CD4-positive, alpha-beta memory T cell (primary cell): ENCODE data around the gene WDR81. TPM values are rescaled to one million over a fixed set of nuclear protein-coding genes. Genes with fewer than 3 reads are reported as not detected.
"Not testable (repeated sequence)": the region's sequence is repeated elsewhere in the genome, so short reads cannot be mapped to it uniquely, and the experiment has no call there.

Experiments used
- CTCF ChIA-PET: fragments of 350-600 bp; sonication (Branson Sonifier 250); formaldehyde crosslinking; loops from one replicate; lab custom pipeline; 2021; ENCODE audit warnings: inconsistent platforms; ENCODE audit not compliant: partially characterized antibody; lab: Charles Lee
- POLR2A ChIA-PET: fragments of 350-600 bp; sonication (Branson Sonifier 250); formaldehyde crosslinking; loops from one replicate; lab custom pipeline; 2021; ENCODE audit not compliant: partially characterized antibody; lab: Charles Lee
- DNase-seq, 5 donors: peaks; one replicate each; pipeline versions ENCODE4 v3.0.0 to v3.0.0-alpha.2; 2020 to 2022; ENCODE audit warnings: mixed read lengths in 1 of 5
- H3K27ac ChIP-seq: one replicate; pipeline ENCODE4 v1.7.0; 2013; ENCODE audit warnings: low read depth, low read length
- H3K27me3 ChIP-seq: 2 replicates; pipeline ENCODE4 v1.7.0; 2013; ENCODE audit warnings: mild to moderate bottlenecking, low read length, moderate library complexity; ENCODE audit not compliant: insufficient read depth
- H3K36me3 ChIP-seq: 2 replicates; pipeline ENCODE4 v1.7.0; 2013; ENCODE audit warnings: mild to moderate bottlenecking, low read length, moderate library complexity; ENCODE audit not compliant: insufficient read depth
- H3K4me1 ChIP-seq: 2 replicates; pipeline ENCODE4 v1.7.0; 2013; ENCODE audit warnings: mild to moderate bottlenecking, low read length, moderate library complexity; ENCODE audit not compliant: insufficient read depth
- H3K4me3 ChIP-seq, 2 donors: one replicate each; pipeline ENCODE4 v1.7.0; 2013; ENCODE audit warnings: low read length in 2 of 2, mild to moderate bottlenecking in 1 of 2
- H3K9me3 ChIP-seq, 2 donors: one replicate each; pipeline ENCODE4 v1.7.0; 2013; ENCODE audit warnings: low read length in 2 of 2, control low read depth in 1 of 2; ENCODE audit not compliant: control insufficient read depth in 1 of 2
- H3K27ac Mint-ChIP-seq, 7 donors: one replicate each; pipeline ENCODE4 v1.8.0; 2020 to 2021; ENCODE audit warnings: mixed read lengths in 7 of 7, mild to moderate bottlenecking in 6 of 7, inconsistent platforms in 3 of 7, moderate library complexity in 3 of 7
- H3K27me3 Mint-ChIP-seq, 2 donors: one replicate each; pipeline ENCODE4 v1.8.0; 2020 to 2021; ENCODE audit warnings: mixed read lengths in 2 of 2
- H3K36me3 Mint-ChIP-seq, 2 donors: one replicate each; pipeline ENCODE4 v1.8.0; 2020 to 2021; ENCODE audit warnings: mixed read lengths in 2 of 2, inconsistent platforms in 1 of 2, mild to moderate bottlenecking in 1 of 2
- H3K4me1 Mint-ChIP-seq, 4 donors: one replicate each; pipeline ENCODE4 v1.8.0; 2020 to 2021; ENCODE audit warnings: mixed read lengths in 4 of 4, mild to moderate bottlenecking in 1 of 4
- H3K4me3 Mint-ChIP-seq, 8 donors: one replicate each; pipeline ENCODE4 v1.8.0; 2020 to 2021; ENCODE audit warnings: mixed read lengths in 8 of 8, mild to moderate bottlenecking in 7 of 8, moderate library complexity in 6 of 8, inconsistent platforms in 3 of 8
- H3K9me3 Mint-ChIP-seq, 8 donors: one replicate each; pipeline ENCODE4 v1.8.0; 2020 to 2021; ENCODE audit warnings: mixed read lengths in 8 of 8, mild to moderate bottlenecking in 5 of 8, inconsistent platforms in 3 of 8, moderate library complexity in 1 of 8
- intact Hi-C: fragments of 100-400 bp; cut with micrococcal nuclease; formaldehyde crosslinking; loops from one replicate; pipeline ENCODE4 v1.15.1; 2023
- polyA plus RNA-seq, 2 donors: library from polyadenylated mRNA; unstranded; fragments of 300-500 nt; fragmentation: Illumina TruSeq; gene quantifications; one replicate each; pipeline ENCODE4 v1.2.3, GENCODE V29; 2021
- total RNA-seq, 2 experiments: library from RNA; stranded (reverse); gene quantifications; one replicate each; pipeline ENCODE4 v1.2.3, GENCODE V29; 2021

The WDR81 gene
- total and polyA plus RNA-seq, 4 experiments from 2014 or later = 4.4 to 40.3 (median 29.9) TPM

DNA sequence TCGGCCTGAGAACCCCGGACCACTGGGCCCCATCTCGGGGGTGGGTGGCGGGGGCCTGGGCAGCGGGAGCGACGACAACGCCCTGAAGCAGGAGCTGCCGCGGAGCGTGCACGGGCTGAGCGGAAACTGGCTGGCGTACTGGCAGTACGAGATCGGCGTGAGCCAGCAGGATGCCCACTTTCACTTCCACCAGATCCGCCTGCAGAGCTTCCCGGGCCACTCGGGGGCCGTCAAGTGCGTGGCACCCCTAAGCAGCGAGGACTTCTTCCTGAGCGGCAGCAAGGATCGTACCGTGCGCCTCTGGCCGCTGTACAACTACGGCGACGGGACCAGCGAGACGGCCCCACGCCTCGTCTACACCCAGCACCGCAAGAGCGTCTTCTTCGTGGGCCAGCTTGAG, 9.3 kb downstream of the WDR81 start:
- Mint-ChIP-seq H3K27ac (no peak overlapping the region), H3K36me3 (peaks cover 11 to 31% of the 10 kb centered on the region in 2 donors), H3K4me1 (peaks cover 8 to 41% (median 14%) of the 10 kb centered on the region in 4 donors), H3K9me3 (no peaks in the 10 kb centered on the region), H3K4me3 (no peak overlapping the region), H3K27me3 (no peaks in the 10 kb centered on the region)
- ChIA-PET CTCF (interaction anchor here (1.8 kb wide), 1 partner anchor 12 kb away, joined by 6 read pairs; no protein-coding TSS in a partner anchor), POLR2A (interaction anchor here (1.5 kb wide), 1 partner anchor 17 kb away, joined by 5 read pairs; no protein-coding TSS in a partner anchor)
- Histone ChIP-seq H3K36me3 (no peaks in the 10 kb centered on the region), H3K27ac (no peak overlapping the region), H3K27me3 (no peaks in the 10 kb centered on the region), H3K4me1 (peaks cover 15% of the 10 kb centered on the region), H3K4me3 (no peak overlapping the region), H3K9me3 (no peaks in the 10 kb centered on the region)
- DNase-seq = no peak
- intact Hi-C loops = no loop called here

DNA sequence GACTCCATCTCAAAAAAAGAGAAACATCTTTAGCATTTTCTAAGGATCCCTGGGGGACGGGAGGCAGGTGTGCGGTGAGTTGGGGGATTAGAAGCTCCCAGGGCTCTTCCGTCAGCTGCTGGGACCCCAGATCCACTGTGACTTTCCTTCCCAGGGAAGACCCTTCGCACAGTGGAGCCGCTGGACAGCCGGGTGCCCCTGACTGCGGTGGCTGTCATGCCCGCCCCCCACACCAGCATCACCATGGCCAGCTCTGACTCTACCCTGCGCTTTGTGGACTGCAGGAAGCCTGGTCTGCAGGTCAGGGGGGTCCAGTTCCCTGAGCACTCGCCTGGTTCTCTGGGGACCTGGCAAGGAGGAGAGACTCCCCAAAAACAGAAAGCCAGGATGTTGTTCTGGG, 10.9 kb downstream of the WDR81 start:
- Mint-ChIP-seq H3K27ac (peak overlapping the region in 1 of 7 donors; percentile 22), H3K4me3 (no peak overlapping the region), H3K4me1 (peaks cover 2 to 29% (median 5%) of the 10 kb centered on the region in 4 donors), H3K9me3 (no peaks in the 10 kb centered on the region), H3K36me3 (peaks cover 4 to 21% of the 10 kb centered on the region in 2 donors), H3K27me3 (no peaks in the 10 kb centered on the region)
- no peaks in the 10 kb centered on the region for H3K36me3 ChIP-seq
- ChIA-PET POLR2A (no interaction called here), CTCF (no interaction called here)
- peaks cover 15% of the 10 kb centered on the region for H3K4me1 ChIP-seq
- H3K27me3 ChIP-seq = no peaks in the 10 kb centered on the region
- intact Hi-C loops = no loop called here
- no peak overlapping the region for H3K27ac ChIP-seq
- no peak overlapping the region for H3K4me3 ChIP-seq
- DNase-seq = no peak
- no peaks in the 10 kb centered on the region for H3K9me3 ChIP-seq

DNA sequence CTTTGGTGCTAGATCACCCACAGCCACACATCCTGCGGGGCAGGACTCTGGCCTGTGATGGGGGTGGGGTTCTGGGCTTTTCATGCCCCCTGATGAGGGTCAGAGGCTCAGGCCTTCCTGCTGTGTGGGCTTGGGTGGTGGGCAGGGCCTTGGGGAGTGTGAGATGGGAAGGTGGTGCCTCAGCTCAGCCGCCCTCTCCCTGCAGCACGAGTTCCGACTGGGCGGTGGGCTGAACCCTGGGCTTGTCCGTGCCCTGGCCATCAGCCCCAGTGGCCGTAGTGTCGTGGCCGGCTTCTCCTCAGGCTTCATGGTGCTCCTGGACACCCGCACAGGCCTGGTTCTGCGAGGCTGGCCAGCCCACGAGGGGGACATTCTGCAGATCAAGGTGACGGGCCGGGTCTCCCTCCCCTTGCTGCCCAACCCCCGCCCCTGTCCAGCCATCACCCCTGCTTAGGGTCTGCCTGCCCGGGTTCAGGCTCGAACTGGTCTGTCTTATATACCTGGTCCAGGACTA, 11.4 kb downstream of the WDR81 start:
- H3K4me3 Mint-ChIP-seq = no peak overlapping the region
- H3K27ac Mint-ChIP-seq = peak overlapping the region in 2 of 7 donors; percentile 22 to 78
- H3K4me1 Mint-ChIP-seq = peaks cover 2 to 29% (median 5%) of the 10 kb centered on the region in 4 donors
- DNase-seq = no peak
- no peaks in the 10 kb centered on the region for H3K27me3 Mint-ChIP-seq
- Histone ChIP-seq H3K9me3 (no peaks in the 10 kb centered on the region), H3K4me1 (peaks cover 15% of the 10 kb centered on the region), H3K4me3 (no peak overlapping the region), H3K27me3 (no peaks in the 10 kb centered on the region), H3K36me3 (no peaks in the 10 kb centered on the region), H3K27ac (peak overlapping the region; percentile 32)
- no peaks in the 10 kb centered on the region for H3K9me3 Mint-ChIP-seq
- peaks cover 4 to 21% of the 10 kb centered on the region in 2 donors for H3K36me3 Mint-ChIP-seq
- intact Hi-C loops = no loop called here
- POLR2A ChIA-PET = interaction anchor here (0.9 to 2.8 kb wide), 3 partner anchors 9 to 87 kb away, joined by 3 to 12 read pairs (median 11); partner anchors contain the start of gene WDR81
- CTCF ChIA-PET = interaction anchor here (1.1 kb wide), 2 partner anchors 17 to 27 kb away, joined by 3 to 5 read pairs; no protein-coding TSS in a partner anchor

DNA sequence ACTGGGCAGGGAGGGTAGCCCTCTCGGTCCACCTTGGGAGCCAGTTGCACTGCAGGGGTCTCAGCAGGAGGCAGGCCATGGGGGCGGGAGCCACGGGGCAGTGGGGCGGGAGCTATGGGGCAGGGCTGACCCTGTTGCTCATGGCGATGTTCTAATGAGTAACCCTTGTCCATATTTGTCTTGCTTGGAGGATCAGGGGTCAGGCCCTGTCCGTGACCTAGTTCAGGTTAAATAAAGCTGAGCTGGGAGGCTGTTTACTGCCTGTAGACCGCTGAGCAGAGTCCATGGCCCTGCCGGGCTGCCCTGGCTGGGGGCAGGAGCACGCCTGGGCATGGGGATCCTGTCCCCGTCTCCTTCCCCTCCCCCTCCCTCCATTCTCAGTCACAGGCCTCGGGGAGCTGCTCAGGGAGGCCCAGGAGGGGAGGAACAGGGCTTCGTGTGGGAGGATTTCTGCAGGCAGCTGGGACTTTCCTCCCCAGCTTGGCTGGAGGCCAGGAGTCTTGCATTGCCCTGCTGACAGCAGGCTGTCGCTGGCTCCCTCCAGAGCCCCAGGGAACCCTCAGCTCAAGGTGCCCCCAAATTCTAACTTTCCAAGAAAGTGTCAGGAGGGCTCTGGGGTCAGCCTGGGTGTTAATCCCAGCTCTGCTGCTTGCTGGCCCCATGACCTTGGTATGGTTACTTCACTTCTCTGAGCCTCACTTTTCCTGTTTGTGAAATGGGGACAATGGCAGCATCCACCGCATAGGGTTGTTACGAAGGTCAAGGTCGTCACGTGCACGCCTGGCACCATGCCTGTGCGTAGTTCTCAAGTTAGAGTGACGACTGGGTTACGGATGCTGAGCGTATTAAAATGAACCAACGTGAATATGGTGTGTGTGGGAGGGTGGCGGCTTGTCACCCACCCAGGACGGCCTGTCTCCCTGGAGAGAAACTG, 12.1 kb downstream of the WDR81 start:
- H3K4me3 ChIP-seq = no peak overlapping the region
- no peaks in the 10 kb centered on the region for H3K27me3 ChIP-seq
- H3K9me3 ChIP-seq = no peaks in the 10 kb centered on the region
- no peaks in the 10 kb centered on the region for H3K36me3 ChIP-seq
- peaks cover 15% of the 10 kb centered on the region for H3K4me1 ChIP-seq
- Mint-ChIP-seq H3K4me3 (peak overlapping the region in 1 of 8 donors; percentile 45), H3K36me3 (peaks cover 4 to 20% of the 10 kb centered on the region in 2 donors), H3K27me3 (no peaks in the 10 kb centered on the region), H3K4me1 (peaks cover 2 to 29% (median 5%) of the 10 kb centered on the region in 4 donors), H3K27ac (peak overlapping the region in 6 of 7 donors; percentile 36 to 92 (median 78)), H3K9me3 (no peaks in the 10 kb centered on the region)
- intact Hi-C loops = no loop called here
- H3K27ac ChIP-seq = peak overlapping the region; percentile 32
- DNase-seq = peak in 4 of 5 donors; percentile 32 to 51 (median 44)
- CTCF ChIA-PET = interaction anchor here (1.1 kb wide), 2 partner anchors 18 to 26 kb away, joined by 3 to 5 read pairs; no protein-coding TSS in a partner anchor
- POLR2A ChIA-PET = interaction anchor here (0.9 to 2.8 kb wide), 3 partner anchors 10 to 87 kb away, joined by 3 to 12 read pairs (median 11); partner anchors contain the start of gene WDR81

DNA sequence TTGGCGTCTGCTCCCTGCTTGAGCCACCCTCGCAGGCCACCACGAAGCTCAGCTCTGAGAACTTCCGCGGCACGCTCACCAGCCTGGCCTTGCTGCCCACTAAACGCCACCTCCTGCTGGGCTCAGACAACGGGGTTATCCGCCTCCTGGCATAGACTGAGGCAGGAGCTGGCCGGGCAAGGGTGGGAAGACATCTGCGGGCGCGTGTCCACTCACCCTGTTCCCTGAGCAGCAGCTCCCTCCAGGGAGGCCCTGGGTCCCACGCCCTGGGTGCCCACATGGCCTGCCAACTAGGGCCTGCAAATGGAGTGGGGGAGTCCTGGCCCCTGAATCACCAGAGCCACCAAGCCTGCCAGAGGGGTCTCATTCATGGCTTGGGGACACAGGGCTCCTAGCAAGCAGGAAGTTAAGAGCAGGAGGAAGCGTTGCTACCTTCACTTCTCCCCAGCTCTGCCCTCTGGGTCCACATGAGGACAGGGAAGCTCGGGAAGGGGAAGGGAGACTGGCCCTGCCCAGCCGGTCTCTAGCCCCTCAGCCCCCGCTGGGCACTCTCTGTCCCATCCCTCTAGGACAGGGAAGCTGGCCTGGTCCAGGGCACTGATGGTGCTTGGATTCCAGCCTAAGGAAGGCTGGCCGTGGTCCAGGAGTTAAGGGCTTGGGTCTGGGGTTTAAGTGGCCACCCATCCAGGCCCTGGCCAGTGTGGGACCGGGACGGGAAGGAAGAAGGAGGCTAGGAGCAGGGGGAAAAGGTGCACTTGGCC, 13.2 kb downstream of the WDR81 start:
- intact Hi-C loops = no loop called here
- Histone ChIP-seq H3K27me3 (no peaks in the 10 kb centered on the region), H3K4me1 (peaks cover 15% of the 10 kb centered on the region), H3K27ac (peak overlapping the region; percentile 20), H3K4me3 (no peak overlapping the region), H3K36me3 (no peaks in the 10 kb centered on the region), H3K9me3 (no peaks in the 10 kb centered on the region)
- no peak overlapping the region for H3K4me3 Mint-ChIP-seq
- H3K27ac Mint-ChIP-seq = peak overlapping the region in 1 of 7 donors; percentile 17
- no peaks in the 10 kb centered on the region for H3K27me3 Mint-ChIP-seq
- DNase-seq = no peak
- H3K9me3 Mint-ChIP-seq = no peaks in the 10 kb centered on the region
- ChIA-PET POLR2A (interaction anchor here (1.9 to 2.8 kb wide), 2 partner anchors 11 to 27 kb away, joined by 11 to 12 read pairs; partner anchors contain the start of gene WDR81), CTCF (no interaction called here)
- H3K36me3 Mint-ChIP-seq = peaks cover 4 to 18% of the 10 kb centered on the region in 2 donors
- peaks cover 2 to 29% (median 5%) of the 10 kb centered on the region in 4 donors for H3K4me1 Mint-ChIP-seq

DNA sequence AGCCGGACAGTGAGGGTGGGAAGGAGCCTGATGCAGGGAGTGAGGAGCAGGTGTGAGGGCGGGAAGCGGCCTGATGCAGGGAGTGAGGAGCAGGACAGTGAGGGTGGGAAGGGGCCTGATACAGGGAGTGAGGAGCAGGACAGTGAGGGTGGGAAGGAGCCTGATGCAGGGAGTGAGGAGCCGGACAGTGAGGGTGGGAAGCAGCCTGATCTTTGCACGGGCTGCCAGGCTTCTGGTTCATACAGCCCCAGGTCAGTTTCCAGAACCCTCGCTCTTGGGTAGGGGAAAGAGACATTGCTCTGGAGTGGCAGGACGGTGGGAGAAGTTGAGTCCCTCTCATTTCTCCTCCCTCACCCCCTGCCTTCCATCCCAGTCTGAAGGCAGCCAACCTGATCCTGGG, 17.4 kb downstream of the WDR81 start:
- H3K27ac ChIP-seq, DNase-seq, H3K36me3 ChIP-seq, intact Hi-C loops, H3K27me3 ChIP-seq, H3K4me1 Mint-ChIP-seq, CTCF ChIA-PET, H3K36me3 Mint-ChIP-seq, H3K4me1 ChIP-seq, H3K27me3 Mint-ChIP-seq, H3K4me3 ChIP-seq, H3K9me3 Mint-ChIP-seq, POLR2A ChIA-PET, H3K9me3 ChIP-seq, H3K4me3 Mint-ChIP-seq: not testable (repeated sequence)
- H3K27ac Mint-ChIP-seq = peak overlapping the region in 1 of 7 donors; percentile 69
